Lung (tissue), 12 donors: Measurements from ENCODE around the gene PKMYT1. TPM values are rescaled to one million over a fixed set of nuclear protein-coding genes. Genes with fewer than 3 reads are reported as not detected.

Source experiments
- ATAC-seq: fragments of 200-7000 bp; cut with Tn5 transposase; one replicate; pipeline ENCODE4 v1.9.1; 2020; ENCODE audit warnings: moderate number of reproducible peaks; ENCODE audit not compliant: insufficient read depth, low FRiP score
- DNase-seq, 3 donors: peaks; one replicate each; pipeline ENCODE4 v3.0.0-alpha.2; 2013 to 2017
- H3K27ac ChIP-seq, 2 donors: one replicate each; pipeline ENCODE4 v1.5.1; 2013; ENCODE audit warnings: mild to moderate bottlenecking in 2 of 2, moderate library complexity in 2 of 2, control low read depth in 1 of 2, inconsistent platforms in 1 of 2, low read depth in 1 of 2, low read length in 1 of 2
- H3K27me3 ChIP-seq, 3 donors: one replicate each; pipeline ENCODE4 v1.5.1; 2013; ENCODE audit warnings: low read length in 2 of 3; ENCODE audit not compliant: control insufficient read depth in 3 of 3, insufficient read depth in 3 of 3
- H3K36me3 ChIP-seq, 4 donors: one replicate each; pipeline ENCODE4 v1.5.1; 2013; ENCODE audit warnings: low read length in 4 of 4, mild to moderate bottlenecking in 1 of 4, moderate library complexity in 1 of 4; ENCODE audit not compliant: control insufficient read depth in 4 of 4, insufficient read depth in 4 of 4
- H3K4me1 ChIP-seq, 5 donors: one replicate each; pipeline ENCODE4 v1.5.1; 2013; ENCODE audit warnings: low read length in 5 of 5, mild to moderate bottlenecking in 2 of 5, moderate library complexity in 1 of 5; ENCODE audit not compliant: control insufficient read depth in 5 of 5, insufficient read depth in 5 of 5
- H3K4me3 ChIP-seq: one replicate; pipeline ENCODE4 v1.5.1; 2013; ENCODE audit warnings: mild to moderate bottlenecking, control low read depth, moderate library complexity
- H3K9ac ChIP-seq, 2 donors: one replicate each; pipeline ENCODE4 v1.5.1; 2013; ENCODE audit warnings: low read length in 2 of 2, control low read depth in 1 of 2; ENCODE audit not compliant: insufficient read depth in 1 of 2
- H3K9me3 ChIP-seq, 4 donors: one replicate each; pipeline ENCODE4 v1.5.1; 2013; ENCODE audit warnings: low read length in 3 of 4, mild to moderate bottlenecking in 1 of 4, moderate library complexity in 1 of 4; ENCODE audit not compliant: control insufficient read depth in 4 of 4, insufficient read depth in 3 of 4
- CTCF ChIP-seq: IDR thresholded peaks from 2 replicates; pipeline ENCODE4 v1.5.1; 2012; ENCODE audit warnings: mild to moderate bottlenecking; ENCODE audit errors: control extremely low read depth, extremely low read depth
- WGBS, 2 donors: extraction: QIAGEN DNeasy Blood & Tissue Kit; methylation state at CpG; one replicate each; pipeline ENCODE4 v1.1.7; 2013; 5-methylcytosine and 5-hydroxymethylcytosine counted together
- polyA plus RNA-seq, 2 donors: library from polyadenylated mRNA; stranded (reverse); fragments of 200-250 nt; gene quantifications; one replicate each; pipeline ENCODE4 v1.2.1, GENCODE V29; 2013
- total RNA-seq, 2 donors: library from RNA; depleted of rRNA in 1 of 2; stranded (reverse); fragments of >200 nt in 1 of 2; gene quantifications; one replicate each; pipeline ENCODE4 v1.2.1, GENCODE V29; 2014 to 2021
- donor health status: control.
- donor health status: control.
- donor health status: Bipolar disorder and iron deficiency.
- donor health status: healthy.
- donor health status: DM: yes; HTN: yes; CAD: no.

Gene PKMYT1
- total and polyA plus RNA-seq, 4 donors = 2.9 to 9.4 (median 5.2) TPM

- WGBS, 2 donors = 89% methylated on average over 4 of the region's 4 CpGs
- no peak overlapping the region for H3K27ac ChIP-seq
- no peak overlapping the region for H3K4me3 ChIP-seq
- H3K27me3 ChIP-seq = peaks cover 0 to 5% (median 0%) of the 10 kb centered on the region in 3 donors
- H3K36me3 ChIP-seq = no peaks in the 10 kb centered on the region
- no peak overlapping the region for H3K9ac ChIP-seq
- no peaks in the 10 kb centered on the region for H3K9me3 ChIP-seq
- no peaks in the 10 kb centered on the region for H3K4me1 ChIP-seq
- TF ChIP-seq CTCF = no peak
- ATAC-seq (no peak), DNase-seq (no peak)
These were observed 20.3 kb upstream of the PKMYT1 start for GRCh38 chr16:3000540-3000939.

- DNase-seq = no peak
- no peak for TF ChIP-seq CTCF
- Histone ChIP-seq H3K36me3 (no peaks in the 10 kb centered on the region), H3K9ac (no peak overlapping the region), H3K27ac (no peak overlapping the region), H3K9me3 (no peaks in the 10 kb centered on the region), H3K27me3 (peaks cover 0 to 4% (median 0%) of the 10 kb centered on the region in 3 donors), H3K4me3 (no peak overlapping the region), H3K4me1 (no peaks in the 10 kb centered on the region)
- 79 to 81% methylated on average over 6 of the region's 6 CpGs for WGBS, 2 donors
- no peak for ATAC-seq
These were observed 19.7 kb upstream of the PKMYT1 start for GRCh38 chr16:2999929-3000328.

GRCh38 chr16:2996298-2996697 lies 16.1 kb upstream of the PKMYT1 start:
- Histone ChIP-seq H3K9me3 (no peaks in the 10 kb centered on the region), H3K36me3 (no peaks in the 10 kb centered on the region), H3K4me3 (no peak overlapping the region), H3K9ac (no peak overlapping the region), H3K4me1 (no peaks in the 10 kb centered on the region), H3K27ac (no peak overlapping the region), H3K27me3 (no peaks in the 10 kb centered on the region)
- DNase-seq = no peak
- 81 to 89% methylated on average over 13 of the region's 13 CpGs for WGBS, 2 donors
- TF ChIP-seq CTCF = no peak
- ATAC-seq = no peak

GRCh38 chr16:2992383-2993081 lies 12.3 kb upstream of the PKMYT1 start:
- Histone ChIP-seq H3K27me3 (no peaks in the 10 kb centered on the region), H3K9ac (no peak overlapping the region), H3K36me3 (no peaks in the 10 kb centered on the region), H3K27ac (no peak overlapping the region), H3K9me3 (no peaks in the 10 kb centered on the region), H3K4me3 (no peak overlapping the region), H3K4me1 (peaks cover 0 to 17% (median 2%) of the 10 kb centered on the region in 5 donors)
- DNase-seq = no peak
- WGBS, 2 donors = 84 to 95% methylated on average over 14 of the region's 14 CpGs
- TF ChIP-seq CTCF = no peak
- no peak for ATAC-seq
